ENCODE data around the gene BTBD9. TPM values are rescaled to one million over a fixed set of nuclear protein-coding genes. Genes with fewer than 3 reads are reported as not detected.

Gene BTBD9
- total RNA-seq, 2 donors from 2014 or later = 30.1 to 45.8 TPM

DNA sequence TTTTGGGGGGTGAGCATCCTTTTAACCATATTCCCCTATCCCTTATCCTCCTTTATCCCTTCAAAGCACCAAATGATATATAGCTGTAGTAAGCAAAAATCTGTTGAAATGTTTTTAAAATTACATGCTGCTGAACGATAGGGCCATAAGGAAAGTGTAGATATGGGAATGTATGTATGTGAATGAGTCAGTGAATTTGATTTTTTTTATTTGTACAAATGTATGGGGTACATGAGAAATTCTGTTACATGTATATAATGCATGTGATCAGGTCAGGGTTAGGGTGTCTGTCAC lies 493.0 kb downstream of the BTBD9 start:
- Histone ChIP-seq H3K9me3 (no peaks in the 10 kb centered on the region), H3K27me3 (replicated peaks; ENCODE audit: insufficient read depth) (no peaks in the 10 kb centered on the region), H3K4me1 (ENCODE audit: control insufficient read depth in 1 of 2, low read depth in 2 of 2) (no peaks in the 10 kb centered on the region), H3K27ac (no peak overlapping the region), H3K4me3 (no peak overlapping the region), H3K36me3 (no peaks in the 10 kb centered on the region)
- DNase-seq (ENCODE audit: low spot score) (no peak), ATAC-seq (ENCODE audit: insufficient number of reproducible peaks, low FRiP score, low read depth) (no peak)
- TF ChIP-seq, protein P1, sequence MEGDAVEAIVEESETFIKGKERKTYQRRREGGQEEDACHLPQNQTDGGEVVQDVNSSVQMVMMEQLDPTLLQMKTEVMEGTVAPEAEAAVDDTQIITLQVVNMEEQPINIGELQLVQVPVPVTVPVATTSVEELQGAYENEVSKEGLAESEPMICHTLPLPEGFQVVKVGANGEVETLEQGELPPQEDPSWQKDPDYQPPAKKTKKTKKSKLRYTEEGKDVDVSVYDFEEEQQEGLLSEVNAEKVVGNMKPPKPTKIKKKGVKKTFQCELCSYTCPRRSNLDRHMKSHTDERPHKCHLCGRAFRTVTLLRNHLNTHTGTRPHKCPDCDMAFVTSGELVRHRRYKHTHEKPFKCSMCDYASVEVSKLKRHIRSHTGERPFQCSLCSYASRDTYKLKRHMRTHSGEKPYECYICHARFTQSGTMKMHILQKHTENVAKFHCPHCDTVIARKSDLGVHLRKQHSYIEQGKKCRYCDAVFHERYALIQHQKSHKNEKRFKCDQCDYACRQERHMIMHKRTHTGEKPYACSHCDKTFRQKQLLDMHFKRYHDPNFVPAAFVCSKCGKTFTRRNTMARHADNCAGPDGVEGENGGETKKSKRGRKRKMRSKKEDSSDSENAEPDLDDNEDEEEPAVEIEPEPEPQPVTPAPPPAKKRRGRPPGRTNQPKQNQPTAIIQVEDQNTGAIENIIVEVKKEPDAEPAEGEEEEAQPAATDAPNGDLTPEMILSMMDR (IDR thresholded peaks at IDR 0.05) = no peak

DNA sequence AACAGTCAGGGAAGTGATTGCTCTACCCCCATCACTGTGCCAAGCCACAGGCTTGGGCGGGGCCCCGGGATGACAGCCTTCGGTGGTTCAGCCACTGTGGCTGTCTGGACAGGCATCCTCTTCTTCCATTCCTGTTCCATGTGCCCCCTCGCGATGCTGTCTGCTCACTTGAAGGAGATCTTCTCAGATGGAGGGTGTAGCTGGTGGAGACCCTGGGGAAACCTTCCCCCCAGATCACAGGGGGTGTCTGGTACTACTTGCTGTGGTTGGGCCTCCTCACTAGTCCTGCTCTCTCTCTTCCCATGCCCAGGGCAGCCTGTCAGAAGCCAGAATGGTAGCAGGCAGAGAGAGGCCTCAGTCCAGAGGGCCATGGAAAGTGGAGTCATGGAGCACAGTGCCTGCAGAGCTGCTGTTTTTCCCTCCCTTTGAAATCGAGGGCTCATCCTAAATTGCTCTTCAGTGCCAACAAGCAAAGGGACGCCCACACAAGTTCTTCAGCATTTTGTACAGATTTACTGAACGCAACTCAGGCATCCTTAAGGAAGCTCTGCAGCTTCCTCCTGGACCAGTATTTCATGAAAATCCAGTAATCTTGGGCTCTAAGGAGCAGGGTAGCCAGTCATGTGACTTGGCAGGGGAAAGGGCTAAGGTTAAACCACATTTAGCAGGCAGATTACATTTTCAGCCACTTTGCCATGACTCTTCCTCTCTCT lies 493.6 kb downstream of the BTBD9 start:
- Histone ChIP-seq H3K36me3 (no peaks in the 10 kb centered on the region), H3K27me3 (replicated peaks; ENCODE audit: insufficient read depth) (no peaks in the 10 kb centered on the region), H3K27ac (no peak overlapping the region), H3K4me1 (ENCODE audit: control insufficient read depth in 1 of 2, low read depth in 2 of 2) (no peaks in the 10 kb centered on the region), H3K4me3 (no peak overlapping the region), H3K9me3 (no peaks in the 10 kb centered on the region)
- no peak for ATAC-seq (ENCODE audit: insufficient number of reproducible peaks, low FRiP score, low read depth)
- DNase-seq (ENCODE audit: low spot score) = no peak
- TF ChIP-seq, protein P1 (IDR thresholded peaks at IDR 0.05) = no peak

DNA sequence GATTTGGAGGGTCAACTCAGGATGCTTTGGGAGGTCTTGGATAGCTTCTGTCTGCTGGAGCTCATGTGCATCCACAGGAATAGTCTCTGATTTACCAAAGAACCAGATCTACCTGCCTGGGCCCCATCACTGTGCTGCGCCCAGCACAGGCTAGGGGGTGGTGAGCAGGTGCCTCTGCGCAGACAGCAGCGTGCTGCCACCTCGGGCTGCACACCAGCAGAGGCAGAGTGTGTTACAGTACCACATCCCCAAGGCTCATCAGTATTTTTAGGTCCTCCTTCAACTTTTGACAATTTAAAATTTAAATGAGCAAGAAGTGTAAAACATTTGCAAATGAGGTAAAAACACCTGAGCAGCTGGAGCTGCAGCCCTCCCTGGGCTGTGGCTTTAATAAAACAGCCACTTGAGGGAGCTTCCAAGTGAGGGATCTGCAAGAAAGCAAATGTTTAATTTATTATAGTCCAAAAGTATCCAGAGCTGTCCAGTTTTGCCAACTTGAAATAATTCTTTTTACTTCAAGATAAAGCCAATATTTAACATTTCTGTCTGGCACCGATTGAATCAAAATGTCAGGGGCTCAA lies 495.3 kb downstream of the BTBD9 start:
- TF ChIP-seq, protein P1 (IDR thresholded peaks at IDR 0.05) = no peak
- ATAC-seq (ENCODE audit: insufficient number of reproducible peaks, low FRiP score, low read depth) = no peak
- Histone ChIP-seq H3K4me3 (no peak overlapping the region), H3K4me1 (ENCODE audit: control insufficient read depth in 1 of 2, low read depth in 2 of 2) (no peaks in the 10 kb centered on the region), H3K9me3 (no peaks in the 10 kb centered on the region), H3K27me3 (replicated peaks; ENCODE audit: insufficient read depth) (no peaks in the 10 kb centered on the region), H3K36me3 (no peaks in the 10 kb centered on the region), H3K27ac (no peak overlapping the region)
- no peak for DNase-seq (ENCODE audit: low spot score)

- no peaks in the 10 kb centered on the region for H3K27me3 ChIP-seq (replicated peaks; ENCODE audit: insufficient read depth)
- no peak for ATAC-seq (ENCODE audit: insufficient number of reproducible peaks, low FRiP score, low read depth)
- no peak for DNase-seq (ENCODE audit: low spot score)
- H3K4me1 ChIP-seq (ENCODE audit: control insufficient read depth in 1 of 2, low read depth in 2 of 2) = no peaks in the 10 kb centered on the region
- no peak overlapping the region for H3K27ac ChIP-seq
- no peaks in the 10 kb centered on the region for H3K36me3 ChIP-seq
- H3K9me3 ChIP-seq = no peaks in the 10 kb centered on the region
- TF ChIP-seq, protein P1 (IDR thresholded peaks at IDR 0.05) = no peak
- no peak overlapping the region for H3K4me3 ChIP-seq
These were observed 496.3 kb downstream of the BTBD9 start for GRCh38 chr6:38143191-38144150.

All from thoracic aorta (tissue), 2 donors.